HG02623 (cell line): Measurements from ENCODE around the gene SSR4.
"Not testable (repeated sequence)": the region's sequence is repeated elsewhere in the genome, so short reads cannot be mapped to it uniquely, and the experiment has no call there.

Source experiments
- ATAC-seq: cut with Tn5 transposase; IDR thresholded peaks from one replicate; pipeline ENCODE4 v1.9.1; 2021; ENCODE audit warnings: moderate library complexity; ENCODE audit not compliant: unreplicated experiment

The SSR4 gene

GRCh38 chrX:153803211-153804099, 9.0 kb downstream of the SSR4 start:
- no peak for ATAC-seq

GRCh38 chrX:153804100-153804595, 9.7 kb downstream of the SSR4 start:
- no peak for ATAC-seq

GRCh38 chrX:153804621-153805020, 10.2 kb downstream of the SSR4 start:
- no peak for ATAC-seq

- ATAC-seq: no peak
Observed at GRCh38 chrX:153805436-153805835, 11.0 kb downstream of the SSR4 start.

GRCh38 chrX:153806999-153807575, 12.6 kb downstream of the SSR4 start:
- ATAC-seq: no peak

GRCh38 chrX:153807976-153808375, 13.5 kb downstream of the SSR4 start:
- no peak for ATAC-seq

- no peak for ATAC-seq
Observed at GRCh38 chrX:153812220-153812619, 17.8 kb downstream of the SSR4 start.

GRCh38 chrX:153813161-153813560, 18.7 kb downstream of the SSR4 start:
- no peak for ATAC-seq

- ATAC-seq: no peak
Observed at GRCh38 chrX:153814591-153815315, 20.3 kb downstream of the SSR4 start.

- ATAC-seq: no peak
Observed at GRCh38 chrX:153816831-153817690, 22.6 kb downstream of the SSR4 start.

GRCh38 chrX:153818064-153818463, 23.6 kb downstream of the SSR4 start:
- not testable (repeated sequence) for ATAC-seq

- ATAC-seq: no peak
Observed at GRCh38 chrX:153818571-153819383, 24.3 kb downstream of the SSR4 start.

GRCh38 chrX:153819384-153820040, 25.0 kb downstream of the SSR4 start:
- no peak for ATAC-seq

- no peak for ATAC-seq
Observed at GRCh38 chrX:153820601-153821000, 26.1 kb downstream of the SSR4 start.

- no peak for ATAC-seq
Observed at GRCh38 chrX:153821066-153821465, 26.6 kb downstream of the SSR4 start.

- ATAC-seq: no peak
Observed at GRCh38 chrX:153824348-153824747, 29.9 kb downstream of the SSR4 start.

- no peak for ATAC-seq
Observed at GRCh38 chrX:153825042-153825441, 30.6 kb downstream of the SSR4 start.

GRCh38 chrX:153827016-153827415, 32.5 kb downstream of the SSR4 start:
- ATAC-seq: no peak

- no peak for ATAC-seq
Observed at GRCh38 chrX:153827903-153828302, 33.4 kb downstream of the SSR4 start.
